ENCODE results near the gene DUS2.
"Not testable (repeated sequence)": the region's sequence is repeated elsewhere in the genome, so short reads cannot be mapped to it uniquely, and the experiment has no call there.

DUS2 gene

DNA sequence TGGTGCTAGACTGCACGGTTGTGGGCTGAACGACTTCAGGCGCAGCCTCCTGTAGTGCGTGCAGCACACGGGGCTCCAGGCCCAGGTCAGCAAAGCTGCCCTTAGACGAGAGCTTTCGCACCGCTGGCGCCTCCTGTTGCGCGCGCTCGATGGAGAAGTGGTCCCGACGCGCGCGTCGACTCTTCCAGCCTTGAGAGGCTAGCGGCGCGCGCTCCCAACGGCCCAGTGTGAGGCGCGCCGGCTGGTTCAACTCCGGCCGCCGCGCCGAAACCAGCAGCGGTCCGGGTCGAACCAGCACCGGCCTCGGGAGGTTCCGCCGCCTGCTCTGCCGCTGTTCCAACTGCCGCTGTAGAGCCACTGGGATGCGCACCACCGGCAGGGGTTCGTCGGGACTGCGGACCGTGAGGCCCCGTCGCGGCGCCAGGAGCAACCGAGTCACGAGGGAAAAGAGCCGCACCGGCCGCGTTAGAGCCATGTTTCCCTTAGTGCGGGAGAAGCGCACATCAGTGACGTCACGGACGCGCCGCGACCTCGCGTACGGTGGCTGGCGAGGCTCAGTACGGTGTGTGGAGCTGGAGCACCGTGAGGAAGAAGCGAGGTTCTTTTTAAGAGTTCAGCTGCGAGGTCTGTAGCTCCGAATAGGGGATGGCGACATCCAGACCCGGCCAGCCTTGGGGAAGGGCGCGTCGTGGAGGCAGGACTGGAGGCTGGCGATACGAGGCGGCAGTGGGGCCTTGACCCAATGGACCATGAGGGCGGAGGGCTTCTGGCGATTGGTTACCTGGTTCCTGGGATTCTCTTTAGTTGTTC lies at the start of gene DUS2, which contains the start of gene DDX28:
Gene DUS2, plus strand, starts transcription at position 557 of the 810 bp plus-strand sequence. CDS start 14,740 bp downstream, outside the sequence.
Gene DDX28, minus strand, starts transcription at position 505 of the 810 bp plus-strand sequence. Its CDS starts 30 bp downstream, at position 475.
- peak; percentile 41 for DNase-seq

DNA sequence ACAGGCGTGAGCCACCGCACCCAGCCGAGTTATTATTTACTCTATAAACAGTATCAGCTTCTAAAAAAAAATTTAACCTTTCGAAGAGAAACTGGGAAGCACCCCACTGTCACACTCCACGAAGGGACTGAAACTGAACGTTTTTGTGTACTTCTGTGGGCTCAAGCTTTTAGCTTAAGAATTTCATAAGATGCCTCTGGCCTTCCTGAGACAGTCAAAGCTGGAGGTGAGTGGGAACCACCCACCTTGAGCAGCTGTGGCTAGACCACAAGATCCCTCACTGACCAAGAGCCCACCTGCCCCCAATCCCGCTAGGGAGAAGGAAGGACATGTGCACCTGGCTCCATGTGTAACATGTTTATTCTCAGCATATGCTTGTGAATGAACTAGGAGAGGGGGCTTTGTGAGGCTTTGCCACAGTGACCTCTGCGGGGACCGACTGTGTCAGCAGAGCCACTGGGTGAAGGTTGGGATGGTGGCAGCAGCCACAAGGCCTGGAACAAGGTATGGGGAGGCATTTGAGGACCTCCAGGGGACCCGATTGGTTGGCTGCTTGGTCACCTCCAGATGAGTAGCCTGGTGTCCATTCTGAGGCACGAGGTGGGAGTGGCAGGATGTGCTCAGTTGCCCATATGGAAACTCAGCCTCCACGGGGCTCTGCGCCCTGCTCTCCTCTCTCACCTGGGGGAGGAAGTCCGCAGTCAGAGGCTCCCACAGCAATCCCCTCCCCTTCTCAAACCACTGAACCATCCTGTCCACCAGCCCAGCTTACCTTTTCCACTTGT lies 47.6 kb upstream of the DUS2 start:
- no peak for DNase-seq

DNA sequence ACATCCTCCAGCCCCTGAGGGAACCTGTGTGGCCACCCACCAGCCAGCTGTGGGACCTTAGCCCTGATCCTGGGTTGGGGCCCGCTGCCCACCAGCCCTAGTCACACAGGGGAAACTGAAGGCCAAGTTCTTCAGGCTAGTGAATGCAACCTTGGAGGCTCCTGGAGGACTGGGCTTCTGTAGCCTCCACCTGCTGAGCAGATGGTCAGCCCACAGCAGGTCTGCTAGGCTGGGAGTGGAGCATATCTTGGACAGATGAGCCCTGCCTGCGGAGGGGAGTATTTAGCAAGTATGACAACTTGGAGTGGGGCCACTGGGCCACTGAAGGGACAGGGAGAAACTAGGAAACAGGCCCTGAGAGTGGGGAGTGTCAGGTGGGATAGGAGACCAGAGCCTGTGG lies 46.9 kb upstream of the DUS2 start:
- no peak for DNase-seq

DNA sequence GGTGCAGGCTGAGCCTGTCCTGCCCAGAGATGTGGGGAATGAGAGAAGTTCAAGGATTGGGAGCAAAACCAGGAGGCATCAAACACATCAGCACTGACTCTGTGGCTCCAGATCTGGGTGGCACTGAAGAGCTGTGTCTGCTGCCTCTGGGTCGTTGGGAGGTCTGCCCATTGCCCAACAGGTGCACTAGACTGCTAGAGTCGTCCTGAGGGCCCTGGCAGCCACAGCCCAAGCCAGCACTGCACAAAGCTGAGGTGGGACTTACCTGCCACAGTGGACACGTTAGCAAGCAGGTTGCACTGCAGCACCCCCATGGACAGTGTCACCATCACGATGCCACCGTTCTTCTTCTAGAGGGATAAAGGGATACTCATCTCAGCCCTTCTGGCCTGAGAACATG lies 46.1 kb upstream of the DUS2 start:
- DNase-seq, result no peak

DNA sequence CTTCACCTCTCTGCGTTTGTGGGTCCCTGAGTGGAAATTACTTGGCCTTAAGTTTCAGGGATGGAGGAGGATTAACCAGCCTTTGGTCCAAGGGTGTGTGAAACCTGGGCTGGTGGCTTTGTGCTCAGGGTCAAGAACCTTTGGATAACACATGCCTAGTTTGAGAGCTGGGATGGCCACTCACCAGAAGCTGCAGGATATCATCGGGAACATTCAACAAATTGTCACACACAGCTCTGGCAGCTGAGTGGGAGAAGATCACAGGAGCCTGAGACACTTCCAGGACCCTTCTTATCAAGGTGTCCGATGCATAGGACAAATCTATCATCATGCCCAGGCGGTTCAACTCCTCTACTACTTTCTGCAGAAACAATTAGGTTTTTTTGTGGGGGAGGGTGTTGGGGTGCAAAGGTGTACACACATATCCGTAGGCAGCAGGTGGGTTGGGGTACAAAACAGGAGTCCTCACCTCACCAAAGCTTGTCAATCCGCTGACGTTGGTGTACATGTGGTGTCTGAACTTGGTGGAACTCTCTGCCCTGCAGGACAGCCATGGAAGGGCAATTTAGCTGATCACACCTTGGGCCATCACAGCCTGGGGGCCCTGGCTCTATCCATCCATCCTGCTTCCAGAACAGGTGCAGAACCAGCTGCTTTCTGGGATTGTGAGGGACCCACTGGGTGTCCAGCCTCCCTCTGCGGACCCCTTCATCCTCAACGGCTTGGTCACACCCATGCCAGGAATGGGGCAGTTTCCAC lies 45.4 kb upstream of the DUS2 start:
- DNase-seq, result no peak

DNA sequence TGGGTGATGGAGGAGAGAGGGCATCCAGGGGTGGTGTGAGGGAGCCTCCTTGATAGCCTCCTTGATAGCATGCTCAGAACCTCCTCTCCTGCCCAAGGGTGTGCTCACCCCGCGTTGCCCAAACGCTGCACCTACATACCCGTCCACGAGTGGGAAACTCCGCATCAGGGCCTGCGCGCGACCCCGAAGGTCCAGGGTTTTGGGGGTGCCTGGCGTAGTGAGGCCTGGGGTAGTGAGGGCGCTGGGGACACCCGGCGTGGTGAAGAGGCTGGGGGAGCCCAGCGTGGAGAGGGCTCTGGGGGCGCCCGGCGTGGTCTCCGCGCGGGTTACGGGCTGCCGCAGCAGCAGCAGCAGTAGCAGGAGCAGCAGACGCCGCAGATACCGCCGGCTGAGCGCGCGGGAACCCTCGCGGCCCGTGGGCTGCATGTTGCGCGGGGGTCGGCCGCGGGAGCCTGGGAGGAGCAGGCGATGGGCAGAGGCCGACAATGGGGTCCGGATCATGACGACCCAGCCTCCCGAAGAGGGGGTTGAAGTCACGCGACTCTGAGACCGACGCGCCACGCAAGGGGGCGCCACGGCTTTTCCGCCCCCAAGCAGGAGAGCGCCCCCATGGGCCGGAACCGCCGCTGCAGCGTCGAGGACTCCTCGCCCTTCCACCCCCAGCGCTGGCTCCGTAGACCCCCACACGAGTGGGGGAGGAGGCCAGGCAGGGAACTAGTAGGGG lies 43.0 kb upstream of the DUS2 start, which contains the start of gene DPEP3:
Gene DPEP3, minus strand, starts transcription at position 545 of the 724 bp plus-strand sequence. Its CDS starts 119 bp downstream, at position 426.
- no peak for DNase-seq

DNA sequence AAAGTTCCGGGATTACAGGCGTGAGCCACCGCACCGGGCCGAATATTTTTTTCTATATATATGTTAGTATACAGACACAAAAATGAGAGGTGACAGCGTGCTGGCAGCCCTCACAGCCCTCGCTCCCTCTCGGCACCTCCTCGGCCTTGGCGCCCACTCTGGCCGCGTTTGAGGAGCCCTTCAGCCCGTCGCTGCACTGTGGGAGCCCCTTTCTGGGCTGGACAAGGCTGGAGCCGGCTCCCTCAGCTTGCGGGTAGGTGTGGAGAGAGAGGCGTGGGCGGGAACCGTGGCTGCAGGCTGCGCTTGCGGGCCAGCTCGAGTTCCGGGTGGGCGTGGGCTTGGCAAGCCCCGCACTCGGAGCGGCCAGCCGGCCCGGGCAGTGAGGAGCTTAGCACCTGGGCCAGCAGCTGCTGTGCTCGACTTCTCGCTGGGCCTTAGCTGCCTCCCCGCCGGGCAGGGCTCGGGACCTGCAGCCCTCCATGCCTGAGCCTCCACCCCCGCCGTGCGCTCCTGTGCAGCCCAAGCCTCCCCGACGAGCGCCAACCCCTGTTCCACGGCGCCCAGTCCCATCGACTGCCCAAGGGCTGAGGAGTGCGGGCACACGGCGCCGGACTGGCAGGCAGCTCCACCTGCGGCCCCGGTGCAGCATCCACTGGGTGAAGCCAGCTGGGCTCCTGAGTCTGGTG lies 40.9 kb upstream of the DUS2 start:
- no peak for DNase-seq

DNA sequence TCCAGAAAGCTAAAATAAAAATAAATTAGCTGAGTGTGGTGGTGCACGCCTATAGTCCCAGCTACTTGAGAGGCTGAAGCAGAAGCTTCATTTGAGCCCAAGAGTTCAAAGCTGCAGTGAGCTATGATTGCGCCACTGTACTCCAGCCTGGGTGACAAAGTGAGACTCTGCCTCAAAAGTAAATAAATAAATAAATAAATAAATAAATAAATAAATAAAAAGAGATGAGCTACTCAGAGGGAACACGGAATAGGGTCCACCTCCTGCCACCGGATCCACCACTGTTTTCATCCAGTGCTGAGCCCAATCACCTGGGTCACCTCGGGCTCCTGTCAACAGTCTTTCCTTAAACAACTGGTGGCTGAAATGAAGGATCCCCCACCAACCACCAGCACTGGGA lies 36.1 kb upstream of the DUS2 start:
- no peak for DNase-seq

DNA sequence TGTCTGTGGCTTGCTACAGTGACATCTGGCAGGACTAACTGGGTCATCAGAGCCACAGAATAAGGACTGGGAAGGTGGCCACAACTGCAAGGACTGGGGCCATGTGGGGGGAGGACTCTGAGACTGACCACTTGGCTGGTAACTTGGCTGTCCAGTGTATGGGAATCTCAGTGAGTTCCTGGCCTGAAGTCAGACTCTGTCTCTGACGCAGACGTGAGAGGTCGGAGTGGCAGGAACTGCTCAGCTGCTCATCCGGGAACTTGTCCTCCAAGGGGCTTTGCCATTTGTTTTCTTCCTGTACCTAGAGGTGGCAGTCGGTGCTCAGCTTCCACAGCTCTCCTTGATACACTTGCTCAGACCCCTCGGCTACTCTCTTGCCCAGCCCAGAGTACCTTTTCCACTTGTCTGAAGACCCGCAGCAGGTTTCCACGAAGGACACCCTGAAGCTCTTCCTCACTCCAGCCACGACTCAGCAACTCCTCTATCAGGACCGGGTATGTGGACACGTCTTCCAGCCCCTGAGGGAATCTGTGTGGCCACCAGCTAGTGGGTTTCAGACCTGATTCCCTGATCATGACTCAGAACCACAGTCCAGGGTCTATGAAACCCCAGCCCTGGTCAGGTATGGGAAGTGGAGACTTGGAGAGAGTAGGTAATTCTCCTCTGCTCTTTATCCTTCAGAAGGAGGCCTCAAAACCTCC lies 35.5 kb upstream of the DUS2 start:
- no peak for DNase-seq

DNA sequence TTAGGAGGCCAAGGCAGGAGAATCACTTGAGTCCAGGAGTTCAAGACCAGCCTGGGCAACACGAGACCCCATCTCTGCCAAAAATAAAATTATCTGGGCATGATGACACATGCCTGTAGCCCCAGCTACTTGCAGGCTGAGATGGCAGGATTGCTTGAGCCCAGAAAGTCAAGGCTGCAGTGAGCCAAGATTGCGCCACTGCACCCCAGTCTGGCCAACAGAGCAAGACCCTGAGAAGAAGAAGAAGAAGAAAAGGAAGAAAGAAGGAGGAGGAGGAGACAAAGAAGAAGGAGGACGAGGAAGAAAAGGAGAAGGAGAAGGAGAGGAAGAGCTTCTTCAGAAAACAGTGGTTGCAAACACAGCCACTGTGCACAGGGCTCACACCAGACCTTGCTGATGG lies 34.4 kb upstream of the DUS2 start:
- no peak for DNase-seq

DNA sequence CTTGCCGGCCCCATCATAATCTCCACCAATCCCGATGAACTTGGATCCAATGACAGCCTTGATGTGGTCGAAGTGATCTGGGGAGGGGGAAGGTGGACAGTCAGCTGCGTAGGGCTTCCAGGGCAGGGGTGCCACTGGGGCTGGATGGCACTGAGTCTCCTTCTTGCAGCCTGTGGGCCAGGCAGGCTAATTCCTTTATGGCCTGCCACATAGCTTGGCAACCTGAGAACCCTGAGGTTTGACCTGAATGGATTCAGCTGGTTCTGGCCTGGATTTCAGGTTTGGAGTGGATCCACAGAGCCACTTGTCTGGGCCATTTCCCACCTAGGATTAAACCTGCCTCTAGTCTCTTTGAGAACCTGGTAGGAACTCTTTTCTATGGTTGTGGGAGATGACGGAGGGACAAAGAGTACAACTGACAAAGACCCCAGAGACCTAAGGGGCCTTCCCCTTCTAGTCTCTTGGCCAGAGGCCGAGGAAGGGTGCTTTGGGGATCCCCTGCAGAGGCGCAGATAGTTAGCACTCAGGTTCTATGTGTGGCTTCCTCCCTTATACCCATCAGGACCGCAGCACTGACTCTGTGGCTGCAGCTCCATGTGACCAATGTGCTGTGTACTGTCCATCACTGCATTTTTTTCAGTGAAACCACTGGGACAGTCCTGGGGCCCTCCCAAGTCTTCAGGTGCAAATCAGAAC lies 33.6 kb upstream of the DUS2 start:
- no peak for DNase-seq

DNA sequence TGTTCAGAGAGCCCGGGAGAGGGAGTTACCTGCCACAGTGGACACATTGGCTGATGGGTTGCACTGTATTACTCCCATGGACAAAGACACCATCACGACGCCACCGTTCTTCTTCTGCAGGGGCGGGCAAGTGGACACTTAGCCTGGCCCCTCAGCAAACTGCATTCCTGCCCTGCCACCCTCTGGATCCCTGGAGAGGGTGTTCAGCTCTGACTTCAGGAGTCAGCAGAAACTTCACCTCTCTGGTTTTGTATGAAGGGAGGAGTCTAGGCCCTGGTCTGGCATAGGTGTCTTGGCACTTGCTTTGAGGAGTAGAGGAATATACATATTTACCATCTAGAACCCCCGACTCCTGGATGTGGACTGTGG lies 33.1 kb upstream of the DUS2 start:
- DNase-seq, result no peak

DNA sequence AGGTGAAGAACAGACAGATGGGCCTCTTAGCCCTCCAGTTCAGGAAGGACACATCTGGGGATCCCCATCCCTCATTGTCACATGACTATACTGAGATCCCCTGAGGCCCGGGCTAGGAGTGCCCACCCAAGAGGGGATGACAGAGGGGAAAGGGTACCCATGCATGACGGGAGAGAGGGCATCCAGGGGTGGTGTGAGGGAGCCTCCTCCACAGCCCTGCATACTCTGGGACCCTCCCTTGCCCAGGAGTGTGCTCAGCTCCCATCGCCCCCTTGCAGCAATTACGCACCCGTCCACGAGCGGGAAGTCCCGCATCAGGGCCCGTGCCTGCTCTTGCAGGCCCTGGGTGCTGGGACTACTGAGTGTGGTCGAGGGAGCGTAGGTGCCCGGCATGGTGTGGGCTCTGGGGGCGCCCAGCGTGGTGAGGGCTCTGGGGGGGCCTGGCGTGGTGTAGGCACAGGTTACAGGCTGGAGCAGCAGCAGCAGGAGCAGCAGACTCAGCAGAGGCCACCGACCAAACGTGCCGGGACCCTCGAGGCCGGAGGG lies 30.4 kb upstream of the DUS2 start:
- DNase-seq, result no peak

DNA sequence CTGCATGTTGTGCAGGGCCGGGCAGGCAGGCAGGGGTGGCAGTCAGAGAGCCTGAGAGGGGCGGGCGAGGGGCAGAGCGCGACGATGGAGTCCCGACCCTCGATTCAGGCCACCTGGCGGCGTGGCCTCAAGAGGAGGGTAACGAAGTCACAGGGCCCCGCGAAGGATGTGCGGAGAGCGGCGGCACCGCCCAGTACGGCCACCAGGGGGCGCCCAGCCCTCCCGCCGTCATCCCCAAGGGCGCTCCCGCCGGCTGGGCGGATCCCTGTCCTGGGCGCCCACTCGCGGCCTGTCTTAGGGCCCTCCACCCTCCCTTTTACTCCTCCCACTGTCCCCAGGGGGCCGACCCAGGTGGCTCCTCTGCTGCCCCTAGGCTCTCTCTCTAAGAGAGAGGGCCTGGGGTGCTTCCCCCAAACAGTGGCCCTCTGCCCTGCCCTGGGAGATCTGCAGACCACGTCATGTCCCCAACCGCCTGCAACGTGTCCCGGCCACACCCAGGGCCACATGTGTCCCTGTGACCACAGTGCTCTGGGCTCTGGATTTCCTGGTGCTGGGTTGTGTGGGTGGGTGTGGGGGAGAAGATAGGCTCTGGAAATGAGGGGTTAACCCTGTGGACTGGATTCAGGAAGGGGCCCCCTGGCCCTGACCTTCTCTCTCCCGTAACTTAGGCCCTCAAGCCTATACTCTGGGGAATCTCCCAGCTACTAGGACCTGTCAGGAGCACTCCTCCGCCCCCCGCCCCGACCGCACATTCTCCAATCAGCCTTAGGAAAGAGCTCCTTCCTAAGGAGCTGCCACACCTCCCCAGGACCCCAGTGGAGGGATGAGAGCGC lies 29.7 kb upstream of the DUS2 start:
- DNase-seq, result peak; percentile 24

DNA sequence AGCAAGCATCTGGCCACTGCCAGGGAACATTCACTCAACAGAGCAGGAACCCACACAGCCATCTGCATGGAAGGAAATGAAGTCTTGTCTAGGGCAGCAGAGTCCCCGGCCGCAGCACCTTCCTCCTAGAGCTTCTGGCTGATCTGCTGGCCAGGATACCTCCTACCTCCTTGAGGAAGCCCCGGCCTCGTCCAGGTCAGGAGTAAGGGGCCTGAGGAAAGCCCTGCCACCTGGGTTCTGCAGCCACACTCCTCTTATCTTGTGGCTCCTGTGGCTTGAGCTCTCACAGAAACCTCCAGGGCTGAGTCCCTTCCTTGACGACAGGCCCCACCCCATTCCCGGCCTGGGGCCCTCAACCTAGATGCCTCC lies 29.1 kb upstream of the DUS2 start:
- not testable (repeated sequence) for DNase-seq

DNA sequence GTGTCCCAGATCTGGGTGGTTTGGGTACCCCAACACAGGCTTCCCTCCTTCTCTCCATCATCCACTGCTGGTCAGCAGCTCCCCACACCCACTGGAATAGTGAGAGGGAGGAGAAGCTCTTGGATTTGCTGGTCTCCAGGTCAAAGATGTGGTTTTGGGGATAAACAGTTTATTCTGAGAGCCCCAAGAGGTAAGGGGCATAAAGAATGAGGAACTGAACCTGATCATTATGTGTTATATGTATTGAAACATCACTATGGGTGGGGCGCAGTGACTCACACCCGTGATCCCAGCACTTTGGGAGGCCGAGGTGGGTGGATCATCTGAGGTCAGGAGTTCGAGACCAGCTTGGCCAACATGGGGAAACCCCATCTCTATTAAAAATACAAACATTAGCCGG lies 27.7 kb upstream of the DUS2 start:
- DNase-seq, result no peak

DNA sequence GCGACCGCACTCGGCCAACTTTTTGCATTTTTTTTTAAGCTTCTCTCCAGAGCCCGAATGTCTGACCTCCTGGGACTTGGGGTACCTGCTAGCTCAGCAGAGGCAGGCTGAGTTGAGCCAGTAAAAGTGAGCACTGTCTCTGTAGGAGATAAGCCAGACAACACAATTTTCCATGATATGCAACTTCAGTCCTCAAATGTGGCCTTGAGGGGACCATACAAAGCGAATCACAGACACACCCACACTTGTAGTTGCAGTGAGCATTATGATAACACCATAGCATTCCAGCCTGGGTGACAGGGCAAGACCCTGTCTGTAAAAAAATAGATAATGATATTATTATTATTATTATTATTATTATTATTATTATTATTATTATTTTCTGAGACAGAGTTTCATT lies 26.4 kb upstream of the DUS2 start:
- no peak for DNase-seq

DNA sequence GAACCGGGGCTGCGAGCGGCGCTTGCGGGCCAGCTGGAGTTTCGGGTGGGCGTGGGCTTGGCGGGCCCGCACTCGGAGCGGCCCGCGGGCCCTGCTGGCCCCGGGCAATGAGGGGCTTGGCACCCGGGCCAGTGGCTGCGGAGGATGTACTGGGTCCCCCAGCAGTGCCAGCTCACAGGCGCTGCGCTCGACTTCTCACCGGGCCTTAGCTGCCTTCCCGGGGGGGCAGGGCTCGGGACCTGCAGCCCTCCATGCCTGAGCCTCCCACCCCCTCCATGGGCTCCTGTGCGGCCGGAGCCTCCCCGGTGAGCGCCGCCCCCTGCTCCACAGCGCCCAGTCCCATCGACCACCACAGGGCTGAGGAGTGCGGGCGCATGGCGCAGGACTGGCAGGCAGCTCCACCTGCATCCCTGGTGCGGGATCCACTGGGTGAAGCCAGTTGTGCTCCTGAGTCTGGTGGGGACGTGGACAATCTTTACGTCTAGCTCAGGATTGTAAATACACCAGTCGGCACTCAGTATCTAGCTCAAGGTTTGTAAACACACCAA lies 24.8 kb upstream of the DUS2 start:
- not testable (repeated sequence) for DNase-seq

Data from NCI-H524 treated with DMSO at 0.1 percent for 48 hours (cell line).